Nephron progenitor cell (in vitro differentiated cells): Measurements from ENCODE around the gene MSL3B.

ENCODE experiments used
- DNase-seq: peaks from one replicate; pipeline ENCODE4 v3.0.0; 2021
- H3K27ac Mint-ChIP-seq: 2 replicates; pipeline ENCODE4 v1.8.0; 2021; ENCODE audit warnings: mild to moderate bottlenecking, moderate library complexity, mixed read lengths
- H3K27me3 Mint-ChIP-seq: 2 replicates; pipeline ENCODE4 v1.8.0; 2021; ENCODE audit warnings: mild to moderate bottlenecking, low read depth, mixed read lengths; ENCODE audit not compliant: poor library complexity
- H3K36me3 Mint-ChIP-seq: 2 replicates; pipeline ENCODE4 v1.8.0; 2021; ENCODE audit warnings: low read depth, mixed read lengths
- H3K4me1 Mint-ChIP-seq: 2 replicates; pipeline ENCODE4 v1.8.0; 2021; ENCODE audit warnings: mixed read lengths
- H3K4me3 Mint-ChIP-seq: 2 replicates; pipeline ENCODE4 v1.8.0; 2021; ENCODE audit warnings: mild to moderate bottlenecking, moderate library complexity, mixed read lengths
- H3K9me3 Mint-ChIP-seq: 2 replicates; pipeline ENCODE4 v1.8.0; 2021; ENCODE audit warnings: mild to moderate bottlenecking, moderate library complexity, mixed read lengths
- CTCF ChIP-seq: fragments of 200-600 bp; sonication (generic); IDR thresholded peaks from 2 replicates; pipeline ENCODE4 v1.5.0; 2021; ENCODE audit warnings: antibody characterized with exemption

The MSL3B gene

GRCh38 chr2:233823731-233824121, 44.5 kb downstream of the MSL3B start:
- no peak for DNase-seq
- H3K9me3 Mint-ChIP-seq: peaks cover 12% of the 10 kb centered on the region
- TF ChIP-seq CTCF: no peak
- H3K27me3 Mint-ChIP-seq: peaks cover 12% of the 10 kb centered on the region
- H3K36me3 Mint-ChIP-seq: no peaks in the 10 kb centered on the region
- H3K4me3 Mint-ChIP-seq: no peak overlapping the region
- H3K27ac Mint-ChIP-seq: no peak overlapping the region
- H3K4me1 Mint-ChIP-seq: no peaks in the 10 kb centered on the region

DNA sequence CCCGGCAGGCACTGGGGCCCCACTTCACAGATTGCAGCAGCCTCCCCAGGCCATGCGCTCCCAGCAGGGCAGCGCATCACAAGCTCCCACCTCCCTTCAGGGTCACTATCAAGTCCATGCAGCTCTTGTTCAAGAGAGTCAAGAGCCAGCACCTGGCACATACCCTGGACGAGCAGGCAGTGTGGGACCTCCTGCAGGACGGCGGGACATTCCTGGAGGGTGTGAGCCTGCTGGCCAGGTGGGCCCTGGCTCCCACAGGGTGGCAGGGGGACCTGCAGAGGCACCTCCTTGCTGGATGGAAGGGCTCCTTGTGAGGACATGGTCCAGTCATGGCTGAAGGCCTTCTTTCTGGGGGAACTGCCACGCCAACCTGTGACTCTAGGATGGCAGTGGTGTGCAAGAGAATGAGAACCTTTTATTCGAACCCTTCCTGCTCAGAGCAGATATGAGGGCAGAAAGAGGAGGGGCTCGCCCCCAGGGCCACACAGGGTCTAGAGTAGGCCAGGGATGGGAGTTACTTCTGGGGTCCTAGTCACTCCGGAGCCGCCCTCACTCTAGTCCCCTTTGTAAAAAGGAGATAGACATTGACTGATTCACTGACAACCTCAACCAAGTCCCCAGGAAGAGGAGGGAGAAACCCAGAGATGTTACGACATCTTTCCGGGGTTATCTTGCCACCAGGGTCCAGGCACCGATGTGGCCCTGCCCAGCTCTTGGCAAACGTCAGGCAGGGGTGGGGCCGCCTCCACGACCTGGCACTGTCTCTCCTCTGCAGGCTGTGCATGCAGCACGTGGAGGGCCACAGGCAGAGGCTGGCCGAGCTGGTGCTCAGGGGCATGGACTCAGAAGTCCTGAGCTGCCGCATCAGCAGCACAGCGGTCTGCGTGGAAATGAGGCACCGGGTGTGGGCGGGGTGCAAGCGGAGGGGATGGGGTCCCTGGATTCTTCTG, 45.1 kb downstream of the MSL3B start:
- Mint-ChIP-seq H3K9me3 (peaks cover 12% of the 10 kb centered on the region), H3K36me3 (no peaks in the 10 kb centered on the region), H3K4me3 (no peak overlapping the region), H3K27ac (no peak overlapping the region), H3K4me1 (peaks cover 2% of the 10 kb centered on the region), H3K27me3 (peaks cover 14% of the 10 kb centered on the region)
- no peak for TF ChIP-seq CTCF
- no peak for DNase-seq

DNA sequence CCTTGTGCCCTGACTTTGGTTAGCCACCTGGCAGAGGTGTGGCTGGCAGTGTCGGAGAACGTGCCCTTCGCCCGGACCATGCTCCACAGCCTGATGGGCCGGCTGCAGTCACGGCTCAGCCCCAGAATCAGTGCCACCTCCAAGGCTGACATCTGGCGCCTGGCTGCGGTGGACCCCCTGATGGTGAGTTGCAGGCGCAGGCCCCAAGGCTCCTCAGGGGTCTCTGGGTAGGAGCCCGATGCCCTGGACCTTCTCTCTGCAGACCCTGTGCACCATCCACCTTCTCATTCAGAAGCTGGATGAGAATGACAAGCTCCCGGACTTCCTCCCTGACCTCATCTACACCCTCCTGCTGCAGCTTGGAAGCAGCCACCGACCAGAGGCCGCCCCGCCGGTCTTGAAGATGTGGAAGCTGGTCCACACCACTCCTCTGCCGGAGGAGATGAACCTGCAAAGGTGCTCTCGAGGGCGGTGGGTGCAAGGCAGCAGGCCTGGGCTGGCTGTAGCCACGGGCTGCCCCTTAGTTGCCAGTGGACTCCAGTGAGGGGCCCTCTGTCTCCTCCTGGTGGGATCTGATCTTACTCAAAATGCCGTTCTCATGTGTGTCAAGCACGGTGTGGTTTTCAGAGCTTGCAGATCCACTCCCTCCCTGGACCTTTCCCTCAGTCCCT, 46.0 kb downstream of the MSL3B start:
- peaks cover 15% of the 10 kb centered on the region for H3K27me3 Mint-ChIP-seq
- no peak for TF ChIP-seq CTCF
- no peak overlapping the region for H3K27ac Mint-ChIP-seq
- H3K36me3 Mint-ChIP-seq: no peaks in the 10 kb centered on the region
- no peak for DNase-seq
- H3K9me3 Mint-ChIP-seq: peaks cover 12% of the 10 kb centered on the region
- H3K4me1 Mint-ChIP-seq: peaks cover 8% of the 10 kb centered on the region
- H3K4me3 Mint-ChIP-seq: no peak overlapping the region

- Mint-ChIP-seq H3K27me3 (peaks cover 15% of the 10 kb centered on the region), H3K4me1 (peaks cover 12% of the 10 kb centered on the region), H3K36me3 (no peaks in the 10 kb centered on the region), H3K9me3 (peaks cover 9% of the 10 kb centered on the region), H3K4me3 (no peak overlapping the region), H3K27ac (no peak overlapping the region)
- TF ChIP-seq CTCF: no peak
- no peak for DNase-seq
Measured at GRCh38 chr2:233821709-233822100, 46.5 kb downstream of the MSL3B start.

DNA sequence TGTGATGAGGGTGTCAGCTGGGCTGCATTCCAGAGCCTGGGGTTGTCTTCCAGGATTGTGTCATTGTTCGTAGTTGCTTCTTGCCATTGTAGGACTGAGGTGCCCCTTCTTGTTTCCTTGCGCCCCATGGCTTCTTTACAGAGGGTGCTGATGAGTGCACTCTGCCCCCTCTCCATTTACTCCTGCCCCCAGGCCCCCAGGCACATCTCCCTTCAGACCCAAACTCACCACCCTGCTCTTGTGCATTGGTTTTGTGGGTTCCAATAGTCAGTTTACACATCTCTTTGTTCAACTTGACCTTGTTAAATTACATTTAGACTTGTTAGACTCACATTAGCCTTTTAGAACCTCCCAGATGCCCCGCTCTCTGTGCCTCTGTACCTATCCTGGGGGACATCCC, 47.0 kb downstream of the MSL3B start:
- peaks cover 15% of the 10 kb centered on the region for H3K27me3 Mint-ChIP-seq
- no peaks in the 10 kb centered on the region for H3K36me3 Mint-ChIP-seq

More for the DNA sequence above, 47.0 kb downstream of the MSL3B start:
- peaks cover 6% of the 10 kb centered on the region for H3K9me3 Mint-ChIP-seq
- no peak for TF ChIP-seq CTCF
- H3K4me3 Mint-ChIP-seq: no peak overlapping the region
- no peak overlapping the region for H3K27ac Mint-ChIP-seq
- H3K4me1 Mint-ChIP-seq: peaks cover 17% of the 10 kb centered on the region
- no peak for DNase-seq
